GM12878 (cell line): ENCODE results near the gene GRK6.

Experiments used
- DPF2 ChIP-seq: fragments of 450-650 bp; IDR thresholded peaks from 2 replicates; pipeline ENCODE4 v1.6.1; 2017; ENCODE audit warnings: mild to moderate bottlenecking
- MXI1 ChIP-seq: fragments of 150-350 bp; IDR thresholded peaks from 2 replicates; pipeline ENCODE4 v1.6.1; 2011; ENCODE audit warnings: low read depth, mild to moderate bottlenecking, inconsistent platforms, low read length, improper control_type of control experiment
- POLR2A ChIP-seq: IDR thresholded peaks from 2 replicates; pipeline ENCODE4 v1.6.1; 2011; ENCODE audit warnings: low read depth, mild to moderate bottlenecking, low read length
- POU2F2 ChIP-seq: IDR thresholded peaks from 3 replicates; pipeline ENCODE4 v1.6.1; 2011; ENCODE audit warnings: low read depth, mild to moderate bottlenecking, low read length, borderline replicate concordance
- SPI1 ChIP-seq: IDR thresholded peaks from 2 replicates; pipeline ENCODE4 v1.6.1; 2011; ENCODE audit warnings: low read depth, mild to moderate bottlenecking, low read length, moderate library complexity, borderline replicate concordance; ENCODE audit not compliant: insufficient read depth
- SREBF2 ChIP-seq: IDR thresholded peaks from 2 replicates; pipeline ENCODE4 v1.6.1; 2012; ENCODE audit warnings: mild to moderate bottlenecking, low read length
- TCF7 ChIP-seq: IDR thresholded peaks from 2 replicates; pipeline ENCODE4 v1.6.1; 2014; ENCODE audit warnings: antibody characterized with exemption, borderline replicate concordance
- YY1 ChIP-seq: IDR thresholded peaks from 2 replicates; pipeline ENCODE4 v1.6.1; 2011; ENCODE audit warnings: low read depth, mild to moderate bottlenecking, low read length
- ZNF207 ChIP-seq: fragments of 450-650 bp; IDR thresholded peaks from 2 replicates; pipeline ENCODE4 v1.6.1; 2014; ENCODE audit warnings: antibody characterized with exemption, mild to moderate bottlenecking, borderline replicate concordance
- ZNF274 ChIP-seq: IDR thresholded peaks from one replicate; pipeline ENCODE4 v1.8.0; 2011; ENCODE audit not compliant: insufficient read length, insufficient read depth
- TF ChIP-seq, protein P1 (sequence below), 3 experiments: IDR thresholded peaks in 2 of 3; conservative IDR thresholded peaks in 1 of 3; 2 replicates each; pipeline ENCODE4 v1.5.1; 2011; ENCODE audit warnings: low read depth in 3 of 3, low read length in 3 of 3, mild to moderate bottlenecking in 3 of 3, control low read depth in 2 of 3, moderate library complexity in 2 of 3, inconsistent platforms in 1 of 3, mixed read lengths in 1 of 3; ENCODE audit not compliant: control insufficient read depth in 2 of 3, insufficient read depth in 1 of 3; ENCODE audit errors: extremely low read depth in 1 of 3
- TF ChIP-seq, protein P2 (sequence below): IDR thresholded peaks from 2 replicates; pipeline ENCODE4 v1.6.1; 2012; ENCODE audit warnings: low read depth, low read length, improper control_type of control experiment
- TF ChIP-seq, protein P3 (sequence below): fragments of 450-650 bp; IDR thresholded peaks from 2 replicates; pipeline ENCODE4 v1.6.1; 2016; ENCODE audit warnings: mild to moderate bottlenecking

DNA sequence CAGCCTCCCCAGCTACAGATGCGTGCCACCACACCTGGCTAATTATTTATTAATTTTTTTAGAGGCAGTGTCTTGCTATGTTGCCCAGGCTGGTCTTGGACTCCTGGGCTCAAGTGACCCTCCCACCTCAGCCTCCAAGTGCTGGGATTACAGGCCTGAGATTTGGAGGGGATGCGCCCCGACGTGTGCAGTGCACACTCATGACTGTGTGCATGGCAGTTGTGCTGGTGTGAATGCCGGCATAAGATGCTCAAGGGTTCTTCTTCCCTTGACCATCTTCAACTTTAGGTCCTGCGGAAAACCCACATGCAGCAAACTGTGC, 45.7 kb upstream of the GRK6 start:
- TF ChIP-seq POLR2A (no peak), ZNF207 (no peak), ZNF274 (no peak), MXI1 (no peak), SPI1 (no peak), DPF2 (no peak), TCF7 (no peak), YY1 (no peak), SREBF2 (no peak), POU2F2 (no peak)
- TF ChIP-seq, protein P1, sequence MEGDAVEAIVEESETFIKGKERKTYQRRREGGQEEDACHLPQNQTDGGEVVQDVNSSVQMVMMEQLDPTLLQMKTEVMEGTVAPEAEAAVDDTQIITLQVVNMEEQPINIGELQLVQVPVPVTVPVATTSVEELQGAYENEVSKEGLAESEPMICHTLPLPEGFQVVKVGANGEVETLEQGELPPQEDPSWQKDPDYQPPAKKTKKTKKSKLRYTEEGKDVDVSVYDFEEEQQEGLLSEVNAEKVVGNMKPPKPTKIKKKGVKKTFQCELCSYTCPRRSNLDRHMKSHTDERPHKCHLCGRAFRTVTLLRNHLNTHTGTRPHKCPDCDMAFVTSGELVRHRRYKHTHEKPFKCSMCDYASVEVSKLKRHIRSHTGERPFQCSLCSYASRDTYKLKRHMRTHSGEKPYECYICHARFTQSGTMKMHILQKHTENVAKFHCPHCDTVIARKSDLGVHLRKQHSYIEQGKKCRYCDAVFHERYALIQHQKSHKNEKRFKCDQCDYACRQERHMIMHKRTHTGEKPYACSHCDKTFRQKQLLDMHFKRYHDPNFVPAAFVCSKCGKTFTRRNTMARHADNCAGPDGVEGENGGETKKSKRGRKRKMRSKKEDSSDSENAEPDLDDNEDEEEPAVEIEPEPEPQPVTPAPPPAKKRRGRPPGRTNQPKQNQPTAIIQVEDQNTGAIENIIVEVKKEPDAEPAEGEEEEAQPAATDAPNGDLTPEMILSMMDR (IDR thresholded peaks at IDR 0.05 in 2 of 3, conservative IDR thresholded peaks at IDR 0.05 in 1 of 3; ENCODE audit: control insufficient read depth in 2 of 3, extremely low read depth in 1 of 3, insufficient read depth in 1 of 3, low read depth in 3 of 3, low read length in 3 of 3) = no peak
- TF ChIP-seq, protein P2, sequence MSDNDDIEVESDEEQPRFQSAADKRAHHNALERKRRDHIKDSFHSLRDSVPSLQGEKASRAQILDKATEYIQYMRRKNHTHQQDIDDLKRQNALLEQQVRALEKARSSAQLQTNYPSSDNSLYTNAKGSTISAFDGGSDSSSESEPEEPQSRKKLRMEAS = no peak
- TF ChIP-seq, protein P3, sequence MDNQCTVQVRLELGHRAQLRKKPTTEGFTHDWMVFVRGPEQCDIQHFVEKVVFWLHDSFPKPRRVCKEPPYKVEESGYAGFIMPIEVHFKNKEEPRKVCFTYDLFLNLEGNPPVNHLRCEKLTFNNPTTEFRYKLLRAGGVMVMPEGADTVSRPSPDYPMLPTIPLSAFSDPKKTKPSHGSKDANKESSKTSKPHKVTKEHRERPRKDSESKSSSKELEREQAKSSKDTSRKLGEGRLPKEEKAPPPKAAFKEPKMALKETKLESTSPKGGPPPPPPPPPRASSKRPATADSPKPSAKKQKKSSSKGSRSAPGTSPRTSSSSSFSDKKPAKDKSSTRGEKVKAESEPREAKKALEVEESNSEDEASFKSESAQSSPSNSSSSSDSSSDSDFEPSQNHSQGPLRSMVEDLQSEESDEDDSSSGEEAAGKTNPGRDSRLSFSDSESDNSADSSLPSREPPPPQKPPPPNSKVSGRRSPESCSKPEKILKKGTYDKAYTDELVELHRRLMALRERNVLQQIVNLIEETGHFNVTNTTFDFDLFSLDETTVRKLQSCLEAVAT = no peak
